Lower lobe of right lung (tissue), 2 donors: Measurements from ENCODE around the gene GAL3ST1. TPM values are rescaled to one million over a fixed set of nuclear protein-coding genes. Genes with fewer than 3 reads are reported as not detected.

Experiments
- ATAC-seq, 2 donors: fragments of 200-7000 bp; cut with Tn5 transposase; one replicate each; pipeline ENCODE4 v1.9.1; 2020 to 2022; ENCODE audit warnings: mild to moderate bottlenecking in 2 of 2, moderate library complexity in 2 of 2
- DNase-seq: peaks from one replicate; pipeline ENCODE4 v3.0.0-alpha.2; 2020
- H3K27ac ChIP-seq: fragments of 200-600 bp; one replicate; pipeline ENCODE4 v1.8.0; 2022
- H3K27me3 ChIP-seq: fragments of 200-600 bp; one replicate; pipeline ENCODE4 v1.8.0; 2022; ENCODE audit warnings: low read depth
- H3K36me3 ChIP-seq: fragments of 200-600 bp; one replicate; pipeline ENCODE4 v1.8.0; 2022; ENCODE audit warnings: mild to moderate bottlenecking
- H3K4me1 ChIP-seq: fragments of 200-600 bp; one replicate; pipeline ENCODE4 v1.8.0; 2022
- H3K4me3 ChIP-seq: fragments of 200-600 bp; one replicate; pipeline ENCODE4 v1.8.0; 2022; ENCODE audit warnings: mild to moderate bottlenecking
- H3K9me3 ChIP-seq: fragments of 200-600 bp; one replicate; pipeline ENCODE4 v1.8.0; 2022
- intact Hi-C: fragments of 100-400 bp; cut with DNase I; formaldehyde crosslinking; loops from one replicate; pipeline ENCODE4 v1.11.0; 2022
- total RNA-seq: library from RNA; stranded (reverse); fragmentation: NEBNext Ultra II Directional; extraction: Animal tissue kit (Norgen Biotek cat#: 25700); gene quantifications from one replicate; pipeline ENCODE4 v1.2.1, GENCODE V29; 2021
- TF ChIP-seq, protein P1 (sequence below): fragments of 200-600 bp; IDR thresholded peaks from one replicate; pipeline ENCODE4 v1.8.0; 2022; ENCODE audit warnings: antibody characterized with exemption, mild to moderate bottlenecking
- donor health status: DM: no; HTN: yes; CAD: no; lungs with severe emphysema.

Gene GAL3ST1
- total RNA-seq, 1 donor from 2014 or later, result 1.7 TPM

GRCh38 chr22:30537083-30537731 lies 37.3 kb downstream of the GAL3ST1 start:
- TF ChIP-seq, protein P1, sequence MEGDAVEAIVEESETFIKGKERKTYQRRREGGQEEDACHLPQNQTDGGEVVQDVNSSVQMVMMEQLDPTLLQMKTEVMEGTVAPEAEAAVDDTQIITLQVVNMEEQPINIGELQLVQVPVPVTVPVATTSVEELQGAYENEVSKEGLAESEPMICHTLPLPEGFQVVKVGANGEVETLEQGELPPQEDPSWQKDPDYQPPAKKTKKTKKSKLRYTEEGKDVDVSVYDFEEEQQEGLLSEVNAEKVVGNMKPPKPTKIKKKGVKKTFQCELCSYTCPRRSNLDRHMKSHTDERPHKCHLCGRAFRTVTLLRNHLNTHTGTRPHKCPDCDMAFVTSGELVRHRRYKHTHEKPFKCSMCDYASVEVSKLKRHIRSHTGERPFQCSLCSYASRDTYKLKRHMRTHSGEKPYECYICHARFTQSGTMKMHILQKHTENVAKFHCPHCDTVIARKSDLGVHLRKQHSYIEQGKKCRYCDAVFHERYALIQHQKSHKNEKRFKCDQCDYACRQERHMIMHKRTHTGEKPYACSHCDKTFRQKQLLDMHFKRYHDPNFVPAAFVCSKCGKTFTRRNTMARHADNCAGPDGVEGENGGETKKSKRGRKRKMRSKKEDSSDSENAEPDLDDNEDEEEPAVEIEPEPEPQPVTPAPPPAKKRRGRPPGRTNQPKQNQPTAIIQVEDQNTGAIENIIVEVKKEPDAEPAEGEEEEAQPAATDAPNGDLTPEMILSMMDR, result no peak
- no peak for DNase-seq
- H3K4me1 ChIP-seq, result no peaks in the 10 kb centered on the region
- H3K9me3 ChIP-seq, result no peaks in the 10 kb centered on the region
- H3K4me3 ChIP-seq, result no peak overlapping the region
- H3K27me3 ChIP-seq, result peaks cover 8% of the 10 kb centered on the region
- no peaks in the 10 kb centered on the region for H3K36me3 ChIP-seq
- intact Hi-C loops, result no loop called here
- H3K27ac ChIP-seq, result no peak overlapping the region
- ATAC-seq, result no peak

- no peak for ATAC-seq
- intact Hi-C loops, result no loop called here
These were observed 39.3 kb downstream of the GAL3ST1 start for GRCh38 chr22:30535182-30535581.

GRCh38 chr22:30531651-30532608 lies 42.5 kb downstream of the GAL3ST1 start:
- H3K27ac ChIP-seq, result no peak overlapping the region
- peak in 1 of 2 donors; percentile 30 for ATAC-seq
- intact Hi-C loops, result no loop called here
- H3K36me3 ChIP-seq, result no peaks in the 10 kb centered on the region
- TF ChIP-seq, protein P1, result no peak
- DNase-seq, result no peak
- H3K9me3 ChIP-seq, result no peaks in the 10 kb centered on the region
- H3K4me1 ChIP-seq, result no peaks in the 10 kb centered on the region
- H3K4me3 ChIP-seq, result no peak overlapping the region
- no peaks in the 10 kb centered on the region for H3K27me3 ChIP-seq

More at GRCh38 chr22:30535182-30535581, 39.3 kb downstream of the GAL3ST1 start:
- no peak overlapping the region for H3K4me3 ChIP-seq
- H3K27ac ChIP-seq, result no peak overlapping the region
- no peak for DNase-seq
- H3K36me3 ChIP-seq, result no peaks in the 10 kb centered on the region
- TF ChIP-seq, protein P1, result no peak
- no peaks in the 10 kb centered on the region for H3K4me1 ChIP-seq
- no peaks in the 10 kb centered on the region for H3K9me3 ChIP-seq
- H3K27me3 ChIP-seq, result peaks cover 4% of the 10 kb centered on the region

- ATAC-seq (no peak), DNase-seq (no peak)
- intact Hi-C loops, result no loop called here
- Histone ChIP-seq H3K27ac (no peak overlapping the region), H3K4me3 (no peak overlapping the region), H3K36me3 (no peaks in the 10 kb centered on the region), H3K4me1 (no peaks in the 10 kb centered on the region), H3K27me3 (no peaks in the 10 kb centered on the region), H3K9me3 (no peaks in the 10 kb centered on the region)
- TF ChIP-seq, protein P1, result no peak
These were observed 47.8 kb downstream of the GAL3ST1 start for GRCh38 chr22:30526656-30527055.

DNA sequence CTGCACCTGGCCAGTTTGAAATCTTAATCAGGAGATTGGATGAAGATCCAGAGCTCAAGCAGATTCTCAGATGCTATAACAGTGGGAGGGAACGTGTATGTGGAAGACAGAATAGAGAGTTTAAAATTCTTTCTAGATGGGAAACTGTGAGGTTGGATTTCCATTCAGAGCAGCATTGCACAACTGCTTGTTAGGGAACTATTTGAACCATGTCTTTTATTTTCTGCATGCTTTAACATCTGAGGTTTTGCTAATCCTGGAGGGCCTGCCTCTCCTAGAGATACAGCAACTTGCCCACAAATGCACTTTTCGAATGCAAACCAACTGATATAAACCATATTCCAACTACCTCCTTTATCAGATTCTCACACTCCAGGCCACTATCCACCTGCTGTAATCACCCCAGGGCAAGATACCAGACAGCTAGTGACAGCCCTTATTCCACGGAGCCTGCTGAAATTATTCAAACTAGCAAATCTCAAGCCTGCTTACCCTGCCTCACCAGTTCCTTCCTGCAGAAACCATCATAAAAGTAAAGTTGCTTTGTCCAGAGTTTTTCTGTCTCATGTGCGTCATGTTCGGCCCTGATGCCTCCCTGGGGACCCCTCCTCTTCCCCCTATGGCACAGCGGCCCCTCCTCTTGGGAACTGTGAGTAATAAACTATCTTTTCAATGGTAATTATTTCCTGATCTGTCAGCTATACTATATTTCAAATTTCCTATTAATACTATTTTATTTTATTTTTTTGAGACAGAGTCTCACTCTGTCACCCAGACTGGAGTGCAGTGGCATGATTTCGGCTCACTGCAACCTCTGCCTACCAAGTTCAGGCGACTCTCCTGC lies 50.6 kb downstream of the GAL3ST1 start:
- H3K27ac ChIP-seq, result no peak overlapping the region
- intact Hi-C loops, result no loop called here
- H3K9me3 ChIP-seq, result no peaks in the 10 kb centered on the region
- DNase-seq (no peak), ATAC-seq (no peak)
- H3K4me3 ChIP-seq, result no peak overlapping the region
- no peaks in the 10 kb centered on the region for H3K4me1 ChIP-seq
- H3K36me3 ChIP-seq, result no peaks in the 10 kb centered on the region
- TF ChIP-seq, protein P1, result no peak
- no peaks in the 10 kb centered on the region for H3K27me3 ChIP-seq
